ENCODE measurements around the gene PDE4D.

DNA sequence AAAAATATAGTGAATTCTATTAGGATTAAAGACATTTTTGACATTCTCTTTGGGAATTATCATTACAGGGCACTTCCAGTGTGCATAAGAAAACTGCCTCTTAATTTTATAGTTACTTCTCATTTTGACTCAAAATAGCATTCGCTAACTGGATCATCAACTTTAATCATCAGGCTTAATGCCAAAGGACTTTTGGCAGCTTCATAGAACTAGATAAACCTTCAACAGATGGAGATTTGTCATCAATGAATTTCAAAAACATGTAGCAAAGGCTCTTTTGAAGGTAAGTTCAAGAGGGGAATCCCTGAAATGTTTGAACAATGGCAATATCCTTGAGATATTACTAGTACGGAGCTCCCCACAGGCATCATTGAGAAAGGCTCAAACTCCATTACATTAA lies 447.2 kb downstream of the PDE4D start:
- no peak for TF ChIP-seq POLR2A (IDR thresholded peaks at IDR 0.05)
- TF ChIP-seq, protein P1, sequence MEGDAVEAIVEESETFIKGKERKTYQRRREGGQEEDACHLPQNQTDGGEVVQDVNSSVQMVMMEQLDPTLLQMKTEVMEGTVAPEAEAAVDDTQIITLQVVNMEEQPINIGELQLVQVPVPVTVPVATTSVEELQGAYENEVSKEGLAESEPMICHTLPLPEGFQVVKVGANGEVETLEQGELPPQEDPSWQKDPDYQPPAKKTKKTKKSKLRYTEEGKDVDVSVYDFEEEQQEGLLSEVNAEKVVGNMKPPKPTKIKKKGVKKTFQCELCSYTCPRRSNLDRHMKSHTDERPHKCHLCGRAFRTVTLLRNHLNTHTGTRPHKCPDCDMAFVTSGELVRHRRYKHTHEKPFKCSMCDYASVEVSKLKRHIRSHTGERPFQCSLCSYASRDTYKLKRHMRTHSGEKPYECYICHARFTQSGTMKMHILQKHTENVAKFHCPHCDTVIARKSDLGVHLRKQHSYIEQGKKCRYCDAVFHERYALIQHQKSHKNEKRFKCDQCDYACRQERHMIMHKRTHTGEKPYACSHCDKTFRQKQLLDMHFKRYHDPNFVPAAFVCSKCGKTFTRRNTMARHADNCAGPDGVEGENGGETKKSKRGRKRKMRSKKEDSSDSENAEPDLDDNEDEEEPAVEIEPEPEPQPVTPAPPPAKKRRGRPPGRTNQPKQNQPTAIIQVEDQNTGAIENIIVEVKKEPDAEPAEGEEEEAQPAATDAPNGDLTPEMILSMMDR (IDR thresholded peaks at IDR 0.05) = no peak
